ENCODE results near the gene RHO. TPM values are rescaled to one million over a fixed set of nuclear protein-coding genes. Genes with fewer than 3 reads are reported as not detected.

Gene RHO
- total RNA-seq, 3 donors from 2014 or later, result not detected

GRCh38 chr3:129569856-129570255 lies 41.4 kb downstream of the RHO start:
- no peak for TF ChIP-seq CTCF (IDR thresholded peaks at IDR 0.05)
- Histone ChIP-seq H3K36me3 (ENCODE audit: low read depth) (no peaks in the 10 kb centered on the region), H3K9me3 (no peaks in the 10 kb centered on the region), H3K4me3 (no peak overlapping the region), H3K4me1 (ENCODE audit: low read depth) (peaks cover 3% of the 10 kb centered on the region)
- intact Hi-C loops (cut with DNase I, micrococcal nuclease), result no loop called here
- DNase-seq (no peak), ATAC-seq (no peak)

- intact Hi-C loops (cut with DNase I, micrococcal nuclease), result no loop called here
- no peak for TF ChIP-seq CTCF (IDR thresholded peaks at IDR 0.05)
- DNase-seq (no peak), ATAC-seq (no peak)
- peaks cover 4% of the 10 kb centered on the region for H3K4me1 ChIP-seq (ENCODE audit: low read depth)
- H3K9me3 ChIP-seq, result no peaks in the 10 kb centered on the region
- no peaks in the 10 kb centered on the region for H3K36me3 ChIP-seq (ENCODE audit: low read depth)
- no peak overlapping the region for H3K4me3 ChIP-seq
Measured at GRCh38 chr3:129571605-129572547, 43.4 kb downstream of the RHO start.

GRCh38 chr3:129572603-129573002 lies 44.2 kb downstream of the RHO start:
- no peaks in the 10 kb centered on the region for H3K36me3 ChIP-seq (ENCODE audit: low read depth)
- H3K9me3 ChIP-seq, result no peaks in the 10 kb centered on the region
- peaks cover 8% of the 10 kb centered on the region for H3K4me1 ChIP-seq (ENCODE audit: low read depth)
- TF ChIP-seq CTCF (IDR thresholded peaks at IDR 0.05), result no peak
- no peak overlapping the region for H3K4me3 ChIP-seq
- ATAC-seq (no peak), DNase-seq (no peak)
- intact Hi-C loops (cut with DNase I, micrococcal nuclease), result no loop called here

GRCh38 chr3:129573493-129573892 lies 45.1 kb downstream of the RHO start:
- Histone ChIP-seq H3K9me3 (no peaks in the 10 kb centered on the region), H3K4me1 (ENCODE audit: low read depth) (peaks cover 8% of the 10 kb centered on the region), H3K4me3 (no peak overlapping the region), H3K36me3 (ENCODE audit: low read depth) (no peaks in the 10 kb centered on the region)
- ATAC-seq (no peak), DNase-seq (no peak)
- intact Hi-C loops (cut with DNase I, micrococcal nuclease), result no loop called here
- no peak for TF ChIP-seq CTCF (IDR thresholded peaks at IDR 0.05)

GRCh38 chr3:129574206-129574605 lies 45.8 kb downstream of the RHO start:
- DNase-seq, result no peak
- H3K9me3 ChIP-seq, result no peaks in the 10 kb centered on the region
- no peaks in the 10 kb centered on the region for H3K36me3 ChIP-seq (ENCODE audit: low read depth)
- no peak for TF ChIP-seq CTCF (IDR thresholded peaks at IDR 0.05)
- H3K4me3 ChIP-seq, result no peak overlapping the region
- peaks cover 10% of the 10 kb centered on the region for H3K4me1 ChIP-seq (ENCODE audit: low read depth)
- intact Hi-C loops (cut with DNase I, micrococcal nuclease), result no loop called here
- no peak for ATAC-seq

All from mucosa of descending colon (tissue), 3 donors.